GM21381 (cell line): Measurements from ENCODE around the gene CDH10.

Experiments used
- ATAC-seq: cut with Tn5 transposase; IDR thresholded peaks from one replicate; pipeline ENCODE4 v1.9.1; 2021; ENCODE audit warnings: mild to moderate bottlenecking, moderate library complexity; ENCODE audit not compliant: unreplicated experiment

The CDH10 gene

DNA sequence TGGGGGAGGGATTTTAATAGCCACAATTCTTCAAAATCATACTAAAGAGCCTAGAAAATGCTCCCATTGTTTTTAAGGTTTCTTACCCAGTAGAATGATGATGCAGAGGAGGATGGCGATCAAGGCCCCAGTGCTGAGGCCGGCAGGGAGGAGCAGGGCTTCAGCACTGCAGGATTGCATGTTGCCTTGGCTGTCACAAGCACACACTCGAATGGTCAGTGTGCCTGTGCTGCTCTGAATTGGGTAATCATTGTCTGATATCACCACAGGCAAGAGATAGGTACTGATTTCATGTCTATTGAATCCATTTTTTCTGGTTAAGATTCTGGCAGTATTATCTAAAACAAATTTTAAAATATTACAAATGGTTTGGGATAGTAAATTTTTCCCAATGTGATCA, 153.3 kb downstream of the CDH10 start:
- ATAC-seq, result no peak

GRCh38 chr5:24487368-24488229, 157.2 kb downstream of the CDH10 start:
- ATAC-seq, result no peak

DNA sequence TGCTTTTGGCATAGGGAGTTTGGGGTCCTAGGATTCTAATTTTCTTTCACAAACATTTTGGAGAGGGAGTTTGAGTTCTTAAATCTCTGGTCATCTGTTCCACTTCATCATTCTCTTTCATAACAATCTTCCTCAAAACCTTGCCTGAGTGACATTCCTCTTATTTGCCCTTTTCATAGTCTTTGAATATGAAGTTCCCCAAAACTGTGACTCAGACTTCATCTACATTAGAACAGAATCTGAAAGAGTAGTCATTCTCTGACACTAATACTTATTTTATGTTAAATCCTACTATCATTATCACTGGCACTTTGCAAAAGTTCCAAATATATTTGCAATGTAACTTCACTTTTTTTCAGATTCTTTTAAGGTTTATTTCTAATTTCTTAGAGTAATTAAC, 163.8 kb downstream of the CDH10 start:
- ATAC-seq, result no peak

- no peak for ATAC-seq
Measured at GRCh38 chr5:24477958-24478357, 166.8 kb downstream of the CDH10 start.

GRCh38 chr5:24475101-24475500, 169.7 kb downstream of the CDH10 start:
- no peak for ATAC-seq

DNA sequence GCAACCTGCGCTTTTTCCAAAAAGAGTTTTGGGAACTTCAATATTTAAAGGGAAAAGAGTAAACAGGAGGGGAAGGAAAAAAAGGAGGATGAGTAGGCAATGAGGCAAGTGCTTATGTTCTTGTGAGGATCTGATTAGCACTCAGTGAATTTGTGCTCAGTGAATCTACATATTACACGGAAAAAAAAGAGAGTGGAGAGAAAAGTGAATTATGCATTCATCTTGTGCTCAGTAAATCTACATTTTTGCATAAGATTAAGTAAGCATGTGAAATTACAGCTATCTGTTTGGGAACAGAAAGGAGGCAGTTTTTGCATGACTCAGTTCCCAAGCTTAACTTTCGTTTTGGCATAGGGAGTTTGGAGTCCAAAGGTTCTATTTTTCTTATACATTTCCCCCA, 170.1 kb downstream of the CDH10 start:
- no peak for ATAC-seq

- ATAC-seq, result no peak
Measured at GRCh38 chr5:24472518-24472917, 172.3 kb downstream of the CDH10 start.

- no peak for ATAC-seq
Measured at GRCh38 chr5:24444414-24444813, 200.4 kb downstream of the CDH10 start.

- no peak for ATAC-seq
Measured at GRCh38 chr5:24439465-24439864, 205.3 kb downstream of the CDH10 start.
